ENCODE measurements around the gene NRM.

- TF ChIP-seq CTCF (IDR thresholded peaks at IDR 0.05): no peak
- no peak for TF ChIP-seq POLR2AphosphoS5 (IDR thresholded peaks at IDR 0.05)
Measured at GRCh38 chr6:30735668-30736314, 45.0 kb upstream of the NRM start.
